SK-N-SH treated with all-trans-retinoic acid at 6 μM for 48 hours (cell line): ENCODE measurements around the gene RBP7.
A peak's percentile ranks its signal among the peaks of the same experiment; 100 is the strongest.
"Not testable (repeated sequence)": the region's sequence is repeated elsewhere in the genome, so short reads cannot be mapped to it uniquely, and the experiment has no call there.

Experiments used
- ATAC-seq: fragments of 200-7000 bp; cut with Tn5 transposase; 3 replicates; pipeline ENCODE4 v1.9.1; 2020; ENCODE audit warnings: mild to moderate bottlenecking, moderate library complexity
- ARNTL ChIP-seq: fragments of 450-650 bp; formaldehyde crosslinking; IDR thresholded peaks from 2 replicates; pipeline ENCODE4 v1.5.0; 2020; ENCODE audit warnings: low read depth, mild to moderate bottlenecking, moderate library complexity, borderline replicate concordance
- BACH2 ChIP-seq: fragments of 250-450 bp; sonication (Bioruptor Pico); IDR thresholded peaks from 2 replicates; pipeline ENCODE4 v1.9.0; 2021; ENCODE audit warnings: mild to moderate bottlenecking, borderline replicate concordance
- CREB5 ChIP-seq: fragments of 250-450 bp; sonication (Bioruptor Pico); IDR thresholded peaks from 2 replicates; pipeline ENCODE4 v1.5.1; 2020; ENCODE audit warnings: low read depth, mild to moderate bottlenecking, moderate library complexity
- CSDC2 ChIP-seq: fragments of 250-450 bp; sonication (Bioruptor Pico); IDR thresholded peaks from 2 replicates; pipeline ENCODE4 v1.5.0; 2020; ENCODE audit warnings: mild to moderate bottlenecking, moderate library complexity
- CSRNP3 ChIP-seq: fragments of 250-450 bp; sonication (Bioruptor Pico); IDR thresholded peaks from 2 replicates; pipeline ENCODE4 v1.5.1; 2021; ENCODE audit warnings: mild to moderate bottlenecking, moderate library complexity
- ESRRG ChIP-seq: fragments of 250-450 bp; sonication (Bioruptor Pico); IDR thresholded peaks from 2 replicates; pipeline ENCODE4 v1.6.1; 2021; ENCODE audit warnings: mild to moderate bottlenecking
- ISL1 ChIP-seq: fragments of 250-450 bp; sonication (Bioruptor Pico); IDR thresholded peaks from 2 replicates; pipeline ENCODE4 v2.1.2; 2022; ENCODE audit warnings: mild to moderate bottlenecking, moderate library complexity
- OSR1 ChIP-seq: fragments of 250-450 bp; sonication (Bioruptor Pico); IDR thresholded peaks from 2 replicates; pipeline ENCODE4 v1.8.0; 2022; ENCODE audit warnings: moderate library complexity, mild to moderate bottlenecking, inconsistent platforms
- POU6F1 ChIP-seq: fragments of 250-450 bp; sonication (Bioruptor Pico); IDR thresholded peaks from 2 replicates; pipeline ENCODE4 v1.8.0; 2021; ENCODE audit warnings: low read depth, mild to moderate bottlenecking, moderate library complexity, borderline replicate concordance
- RARB ChIP-seq: fragments of 250-450 bp; sonication (Bioruptor Pico); IDR thresholded peaks from 2 replicates; pipeline ENCODE4 v1.8.0; 2021; ENCODE audit warnings: mild to moderate bottlenecking, moderate library complexity
- SNAI2 ChIP-seq: fragments of 250-450 bp; sonication (Bioruptor Pico); IDR thresholded peaks from 2 replicates; pipeline ENCODE4 v1.5.0; 2020; ENCODE audit warnings: mild to moderate bottlenecking, moderate library complexity
- TCF4 ChIP-seq: fragments of 250-450 bp; sonication (Bioruptor Pico); IDR thresholded peaks from 2 replicates; pipeline ENCODE4 v1.8.0; 2021; ENCODE audit warnings: mild to moderate bottlenecking, moderate library complexity, borderline replicate concordance
- TOX ChIP-seq: fragments of 250-450 bp; sonication (Bioruptor Pico); IDR thresholded peaks from 2 replicates; pipeline ENCODE4 v1.8.0; 2021; ENCODE audit warnings: mild to moderate bottlenecking, moderate library complexity, borderline replicate concordance
- TSHZ2 ChIP-seq: fragments of 250-450 bp; sonication (Bioruptor Pico); IDR thresholded peaks from 2 replicates; pipeline ENCODE4 v1.5.0; 2020; ENCODE audit warnings: mild to moderate bottlenecking, moderate library complexity
- ZC3H10 ChIP-seq: fragments of 250-450 bp; sonication (Bioruptor Pico); IDR thresholded peaks from 2 replicates; pipeline ENCODE4 v1.5.1; 2021; ENCODE audit warnings: mild to moderate bottlenecking, moderate library complexity
- ZFP3 ChIP-seq: fragments of 250-450 bp; sonication (Bioruptor Pico); IDR thresholded peaks from 2 replicates; pipeline ENCODE4 v1.5.0; 2020; ENCODE audit warnings: mild to moderate bottlenecking, moderate library complexity
- ZFP30 ChIP-seq: fragments of 450-650 bp; formaldehyde crosslinking; IDR thresholded peaks from 2 replicates; pipeline ENCODE4 v1.5.0; 2022; ENCODE audit warnings: mild to moderate bottlenecking, moderate library complexity
- ZNF565 ChIP-seq: fragments of 450-650 bp; formaldehyde crosslinking; conservative IDR thresholded peaks from 2 replicates; pipeline ENCODE4 v1.5.0; 2020; ENCODE audit warnings: low read depth, mild to moderate bottlenecking, moderate library complexity
- ZNF70 ChIP-seq: fragments of 450-650 bp; formaldehyde crosslinking; IDR thresholded peaks from 2 replicates; pipeline ENCODE4 v1.5.0; 2020; ENCODE audit warnings: mild to moderate bottlenecking, moderate library complexity
- ZNF8 ChIP-seq: fragments of 450-650 bp; formaldehyde crosslinking; IDR thresholded peaks from 2 replicates; pipeline ENCODE4 v1.5.0; 2020; ENCODE audit warnings: mild to moderate bottlenecking, moderate library complexity

RBP7 gene

GRCh38 chr1:10028956-10029500 is 32.0 kb downstream of the RBP7 start:
- ATAC-seq = not testable (repeated sequence)

- TF ChIP-seq ISL1 = peak; percentile 18; the same call in 1 of the 2 replicates
- no peak for TF ChIP-seq TOX (CRISPR knock-in tag)
- peak; percentile 2; the same call in 1 of the 3 replicates for ATAC-seq
Observed at GRCh38 chr1:10031461-10031860, 34.4 kb downstream of the RBP7 start.

GRCh38 chr1:10032590-10033358 is 35.7 kb downstream of the RBP7 start, which contains the start of gene UBE4B:
Gene UBE4B (plus strand): TSS chr1:10032958. CDS start chr1:10033671, 713 bp downstream.
- no peak for TF ChIP-seq ZNF8 (CRISPR knock-in tag)
- TF ChIP-seq TCF4 (CRISPR knock-in tag) = no peak
- no peak for TF ChIP-seq SNAI2 (CRISPR knock-in tag)
- no peak for TF ChIP-seq CSRNP3 (CRISPR knock-in tag)
- no peak for TF ChIP-seq ARNTL (CRISPR knock-in tag)
- no peak for TF ChIP-seq ZFP30 (CRISPR knock-in tag)
- no peak for TF ChIP-seq BACH2 (CRISPR knock-in tag)
- no peak for TF ChIP-seq ZNF565
- TF ChIP-seq TSHZ2 (CRISPR knock-in tag) = no peak
- no peak for TF ChIP-seq ZC3H10 (CRISPR knock-in tag)
- ATAC-seq = peak; percentile 89

- no peak for TF ChIP-seq SNAI2 (CRISPR knock-in tag)
- TF ChIP-seq ZFP3 (CRISPR knock-in tag) = no peak
- TF ChIP-seq ZC3H10 (CRISPR knock-in tag) = no peak
- no peak for TF ChIP-seq TCF4 (CRISPR knock-in tag)
- no peak for TF ChIP-seq RARB
- TF ChIP-seq ZNF70 (CRISPR knock-in tag) = no peak
- TF ChIP-seq BACH2 (CRISPR knock-in tag) = no peak
- TF ChIP-seq ESRRG = no peak
- no peak for TF ChIP-seq CSRNP3 (CRISPR knock-in tag)
- no peak for TF ChIP-seq CREB5 (CRISPR knock-in tag)
- peak; percentile 53 for ATAC-seq
Observed at GRCh38 chr1:10033359-10033845, 36.4 kb downstream of the RBP7 start.

- TF ChIP-seq ARNTL (CRISPR knock-in tag) (no peak), CSDC2 (CRISPR knock-in tag) (no peak), POU6F1 (CRISPR knock-in tag) (no peak), ISL1 (no peak), CSRNP3 (CRISPR knock-in tag) (no peak), TCF4 (CRISPR knock-in tag) (no peak), OSR1 (no peak), ZC3H10 (CRISPR knock-in tag) (no peak), ZNF70 (CRISPR knock-in tag) (no peak)
- no peak for ATAC-seq
Observed at GRCh38 chr1:10042746-10043145, 45.7 kb downstream of the RBP7 start.
